ENCODE measurements around the gene UBIAD1. TPM values are rescaled to one million over a fixed set of nuclear protein-coding genes. Genes with fewer than 3 reads are reported as not detected.
"Not testable (repeated sequence)": the region's sequence is repeated elsewhere in the genome, so short reads cannot be mapped to it uniquely, and the experiment has no call there.

The UBIAD1 gene
- polyA plus RNA-seq, 2 donors = 3.0 to 6.6 TPM

GRCh38 chr1:11286735-11287410 lies 13.9 kb downstream of the UBIAD1 start:
- H3K36me3 ChIP-seq (ENCODE audit: control insufficient read depth in 2 of 2, insufficient read depth in 2 of 2, low read length in 1 of 2) = peaks cover 5 to 17% of the 10 kb centered on the region in 2 donors
- H3K27me3 ChIP-seq (ENCODE audit: control insufficient read depth in 1 of 2, insufficient read depth in 2 of 2, low read length in 2 of 2) = no peaks in the 10 kb centered on the region
- H3K9me3 ChIP-seq (ENCODE audit: control insufficient read depth in 2 of 2, insufficient read depth in 1 of 2, low read depth in 1 of 2, low read length in 1 of 2) = no peaks in the 10 kb centered on the region
- WGBS, 2 donors = 78 to 88% methylated on average over 3 of the region's 3 CpGs
- no peaks in the 10 kb centered on the region for H3K4me1 ChIP-seq (ENCODE audit: control insufficient read depth in 2 of 2, insufficient read depth in 2 of 2, low read length in 1 of 2)
- no peak overlapping the region for H3K27ac ChIP-seq (ENCODE audit: low read depth in 2 of 2, low read length in 1 of 2)
- no peak overlapping the region for H3K4me3 ChIP-seq (ENCODE audit: low read depth in 1 of 2, low read length in 2 of 2)

- no peaks in the 10 kb centered on the region for H3K4me1 ChIP-seq (ENCODE audit: control insufficient read depth in 2 of 2, insufficient read depth in 2 of 2, low read length in 1 of 2)
- no peak overlapping the region for H3K27ac ChIP-seq (ENCODE audit: low read depth in 2 of 2, low read length in 1 of 2)
- no peaks in the 10 kb centered on the region for H3K27me3 ChIP-seq (ENCODE audit: control insufficient read depth in 1 of 2, insufficient read depth in 2 of 2, low read length in 2 of 2)
- H3K4me3 ChIP-seq (ENCODE audit: low read depth in 1 of 2, low read length in 2 of 2) = no peak overlapping the region
- WGBS, 2 donors = 83 to 91% methylated on average over 5 of the region's 5 CpGs
- peaks cover 8 to 23% of the 10 kb centered on the region in 2 donors for H3K36me3 ChIP-seq (ENCODE audit: control insufficient read depth in 2 of 2, insufficient read depth in 2 of 2, low read length in 1 of 2)
- no peaks in the 10 kb centered on the region for H3K9me3 ChIP-seq (ENCODE audit: control insufficient read depth in 2 of 2, insufficient read depth in 1 of 2, low read depth in 1 of 2, low read length in 1 of 2)
Measured at GRCh38 chr1:11289064-11289463, 16.1 kb downstream of the UBIAD1 start.

- Histone ChIP-seq H3K4me1 (ENCODE audit: control insufficient read depth in 2 of 2, insufficient read depth in 2 of 2, low read length in 1 of 2) (no peaks in the 10 kb centered on the region), H3K27ac (ENCODE audit: low read depth in 2 of 2, low read length in 1 of 2) (no peak overlapping the region), H3K36me3 (ENCODE audit: control insufficient read depth in 2 of 2, insufficient read depth in 2 of 2, low read length in 1 of 2) (peaks cover 3 to 25% of the 10 kb centered on the region in 2 donors), H3K9me3 (ENCODE audit: control insufficient read depth in 2 of 2, insufficient read depth in 1 of 2, low read depth in 1 of 2, low read length in 1 of 2) (no peaks in the 10 kb centered on the region), H3K27me3 (ENCODE audit: control insufficient read depth in 1 of 2, insufficient read depth in 2 of 2, low read length in 2 of 2) (no peaks in the 10 kb centered on the region), H3K4me3 (ENCODE audit: low read depth in 1 of 2, low read length in 2 of 2) (no peak overlapping the region)
- WGBS, 2 donors = 80 to 88% methylated on average over 2 of the region's 2 CpGs
Measured at GRCh38 chr1:11291049-11291448, 18.1 kb downstream of the UBIAD1 start.

GRCh38 chr1:11293856-11294255 lies 20.9 kb downstream of the UBIAD1 start:
- peaks cover 3 to 17% of the 10 kb centered on the region in 2 donors for H3K36me3 ChIP-seq (ENCODE audit: control insufficient read depth in 2 of 2, insufficient read depth in 2 of 2, low read length in 1 of 2)
- H3K4me1 ChIP-seq (ENCODE audit: control insufficient read depth in 2 of 2, insufficient read depth in 2 of 2, low read length in 1 of 2) = no peaks in the 10 kb centered on the region
- no peak overlapping the region for H3K27ac ChIP-seq (ENCODE audit: low read depth in 2 of 2, low read length in 1 of 2)
- no peak overlapping the region for H3K4me3 ChIP-seq (ENCODE audit: low read depth in 1 of 2, low read length in 2 of 2)
- 79 to 84% methylated on average over 6 of the region's 6 CpGs for WGBS, 2 donors
- H3K27me3 ChIP-seq (ENCODE audit: control insufficient read depth in 1 of 2, insufficient read depth in 2 of 2, low read length in 2 of 2) = no peaks in the 10 kb centered on the region
- H3K9me3 ChIP-seq (ENCODE audit: control insufficient read depth in 2 of 2, insufficient read depth in 1 of 2, low read depth in 1 of 2, low read length in 1 of 2) = no peaks in the 10 kb centered on the region

GRCh38 chr1:11294951-11295350 lies 22.0 kb downstream of the UBIAD1 start:
- WGBS, 2 donors = 61 to 77% methylated on average over 8 of the region's 8 CpGs
- no peaks in the 10 kb centered on the region for H3K27me3 ChIP-seq (ENCODE audit: control insufficient read depth in 1 of 2, insufficient read depth in 2 of 2, low read length in 2 of 2)
- no peak overlapping the region for H3K27ac ChIP-seq (ENCODE audit: low read depth in 2 of 2, low read length in 1 of 2)
- H3K4me1 ChIP-seq (ENCODE audit: control insufficient read depth in 2 of 2, insufficient read depth in 2 of 2, low read length in 1 of 2) = no peaks in the 10 kb centered on the region
- H3K9me3 ChIP-seq (ENCODE audit: control insufficient read depth in 2 of 2, insufficient read depth in 1 of 2, low read depth in 1 of 2, low read length in 1 of 2) = no peaks in the 10 kb centered on the region
- H3K36me3 ChIP-seq (ENCODE audit: control insufficient read depth in 2 of 2, insufficient read depth in 2 of 2, low read length in 1 of 2) = peaks cover 3 to 17% of the 10 kb centered on the region in 2 donors
- no peak overlapping the region for H3K4me3 ChIP-seq (ENCODE audit: low read depth in 1 of 2, low read length in 2 of 2)

- Histone ChIP-seq H3K27me3 (ENCODE audit: control insufficient read depth in 1 of 2, insufficient read depth in 2 of 2, low read length in 2 of 2) (no peaks in the 10 kb centered on the region), H3K9me3 (ENCODE audit: control insufficient read depth in 2 of 2, insufficient read depth in 1 of 2, low read depth in 1 of 2, low read length in 1 of 2) (no peaks in the 10 kb centered on the region), H3K4me3 (ENCODE audit: low read depth in 1 of 2, low read length in 2 of 2) (no peak overlapping the region), H3K4me1 (ENCODE audit: control insufficient read depth in 2 of 2, insufficient read depth in 2 of 2, low read length in 1 of 2) (no peaks in the 10 kb centered on the region), H3K36me3 (ENCODE audit: control insufficient read depth in 2 of 2, insufficient read depth in 2 of 2, low read length in 1 of 2) (peaks cover 3 to 14% of the 10 kb centered on the region in 2 donors), H3K27ac (ENCODE audit: low read depth in 2 of 2, low read length in 1 of 2) (no peak overlapping the region)
- 96 to 97% methylated on average over 2 of the region's 2 CpGs for WGBS, 2 donors
Measured at GRCh38 chr1:11295905-11296304, 22.9 kb downstream of the UBIAD1 start.

GRCh38 chr1:11297774-11298173 lies 24.8 kb downstream of the UBIAD1 start:
- H3K36me3 ChIP-seq (ENCODE audit: control insufficient read depth in 2 of 2, insufficient read depth in 2 of 2, low read length in 1 of 2) = peaks cover 3 to 11% of the 10 kb centered on the region in 2 donors
- not testable (repeated sequence) for H3K4me3 ChIP-seq (ENCODE audit: low read depth in 1 of 2, low read length in 2 of 2); H3K27ac ChIP-seq (ENCODE audit: low read depth in 2 of 2, low read length in 1 of 2); H3K27me3 ChIP-seq (ENCODE audit: control insufficient read depth in 1 of 2, insufficient read depth in 2 of 2, low read length in 2 of 2); H3K4me1 ChIP-seq (ENCODE audit: control insufficient read depth in 2 of 2, insufficient read depth in 2 of 2, low read length in 1 of 2); H3K9me3 ChIP-seq (ENCODE audit: control insufficient read depth in 2 of 2, insufficient read depth in 1 of 2, low read depth in 1 of 2, low read length in 1 of 2)
- 97 to 98% methylated on average over 5 of the region's 5 CpGs for WGBS, 2 donors

- Histone ChIP-seq H3K9me3 (ENCODE audit: control insufficient read depth in 2 of 2, insufficient read depth in 1 of 2, low read depth in 1 of 2, low read length in 1 of 2) (no peaks in the 10 kb centered on the region), H3K27me3 (ENCODE audit: control insufficient read depth in 1 of 2, insufficient read depth in 2 of 2, low read length in 2 of 2) (no peaks in the 10 kb centered on the region), H3K4me1 (ENCODE audit: control insufficient read depth in 2 of 2, insufficient read depth in 2 of 2, low read length in 1 of 2) (no peaks in the 10 kb centered on the region), H3K27ac (ENCODE audit: low read depth in 2 of 2, low read length in 1 of 2) (no peak overlapping the region), H3K36me3 (ENCODE audit: control insufficient read depth in 2 of 2, insufficient read depth in 2 of 2, low read length in 1 of 2) (peaks cover 0 to 8% of the 10 kb centered on the region in 2 donors), H3K4me3 (ENCODE audit: low read depth in 1 of 2, low read length in 2 of 2) (no peak overlapping the region)
- 86 to 91% methylated on average over 12 of the region's 12 CpGs for WGBS, 2 donors
Measured at GRCh38 chr1:11298390-11299224, 25.6 kb downstream of the UBIAD1 start.

GRCh38 chr1:11299225-11299574 lies 26.2 kb downstream of the UBIAD1 start:
- 65 to 69% methylated on average over 10 of the region's 10 CpGs for WGBS, 2 donors

More at GRCh38 chr1:11299225-11299574, 26.2 kb downstream of the UBIAD1 start:
- Histone ChIP-seq H3K27ac (ENCODE audit: low read depth in 2 of 2, low read length in 1 of 2) (no peak overlapping the region), H3K27me3 (ENCODE audit: control insufficient read depth in 1 of 2, insufficient read depth in 2 of 2, low read length in 2 of 2) (no peaks in the 10 kb centered on the region), H3K4me3 (ENCODE audit: low read depth in 1 of 2, low read length in 2 of 2) (no peak overlapping the region), H3K4me1 (ENCODE audit: control insufficient read depth in 2 of 2, insufficient read depth in 2 of 2, low read length in 1 of 2) (no peaks in the 10 kb centered on the region), H3K36me3 (ENCODE audit: control insufficient read depth in 2 of 2, insufficient read depth in 2 of 2, low read length in 1 of 2) (peaks cover 0 to 8% of the 10 kb centered on the region in 2 donors), H3K9me3 (ENCODE audit: control insufficient read depth in 2 of 2, insufficient read depth in 1 of 2, low read depth in 1 of 2, low read length in 1 of 2) (no peaks in the 10 kb centered on the region)

All from esophagus (tissue), 2 donors.